Activated T-helper 2 cell treated with anti-CD3 and anti-CD28 coated beads, Interferon-gamma antibody, Interleukin-2, Interleukin-4, amounts not matched to agents 10 μg/mL and 5 μg/mL and 100 μg/mL, durations not matched to agents 14 hours and 24 hours and 36 hours (primary cell): ENCODE data around the gene FAM20C. TPM values are rescaled to one million over a fixed set of nuclear protein-coding genes. Genes with fewer than 3 reads are reported as not detected.
A peak's percentile ranks its signal among the peaks of the same experiment; 100 is the strongest.

Source experiments
- DNase-seq: peaks from one replicate; pipeline ENCODE4 v3.0.0; 2021; ENCODE audit warnings: low spot score
- H3K27ac Mint-ChIP-seq: one replicate; pipeline ENCODE4 v1.8.0; 2021; ENCODE audit warnings: mixed read lengths
- H3K27me3 Mint-ChIP-seq: one replicate; pipeline ENCODE4 v1.8.0; 2021; ENCODE audit warnings: low read depth, mixed read lengths
- H3K36me3 Mint-ChIP-seq: one replicate; pipeline ENCODE4 v1.8.0; 2021; ENCODE audit warnings: low read depth, mixed read lengths
- H3K4me1 Mint-ChIP-seq: one replicate; pipeline ENCODE4 v1.8.0; 2021; ENCODE audit warnings: low read depth, mixed read lengths
- H3K4me3 Mint-ChIP-seq: one replicate; pipeline ENCODE4 v1.8.0; 2021; ENCODE audit warnings: low read depth, mild to moderate bottlenecking, moderate library complexity, mixed read lengths
- H3K9me3 Mint-ChIP-seq: one replicate; pipeline ENCODE4 v1.8.0; 2021; ENCODE audit warnings: mixed read lengths
- intact Hi-C: fragments of 100-400 bp; cut with micrococcal nuclease; formaldehyde crosslinking; loops from one replicate; pipeline ENCODE4 v1.15.1; 2023
- total RNA-seq: library from RNA; stranded (reverse); gene quantifications from 2 replicates; pipeline ENCODE4 v1.2.3, GENCODE V29; 2022

FAM20C gene
- total RNA-seq: 0.74 and 1.3 TPM in 2 replicates

GRCh38 chr7:191981-192649 lies at the start of gene FAM20C:
Gene FAM20C, plus strand, starts transcription at chr7:192571. Its CDS starts 629 bp downstream, at chr7:193200.
- Mint-ChIP-seq H3K9me3 (no peaks in the 10 kb centered on the region), H3K4me1 (peaks cover 2% of the 10 kb centered on the region), H3K4me3 (peak within 1 kb of the TSS; percentile 53), H3K36me3 (no peaks in the 10 kb centered on the region), H3K27me3 (peaks cover 39% of the 10 kb centered on the region), H3K27ac (no peak within 1 kb of the TSS)
- intact Hi-C loops: no loop called here
- peak; percentile 18 for DNase-seq

GRCh38 chr7:143145-143751 lies 49.1 kb upstream of the FAM20C start:
- intact Hi-C loops: no loop called here
- H3K36me3 Mint-ChIP-seq: no peaks in the 10 kb centered on the region
- H3K4me1 Mint-ChIP-seq: peaks cover under 1% of the 10 kb centered on the region
- H3K27me3 Mint-ChIP-seq: peaks cover 4% of the 10 kb centered on the region
- DNase-seq: no peak
- no peak overlapping the region for H3K4me3 Mint-ChIP-seq
- no peak overlapping the region for H3K27ac Mint-ChIP-seq
- H3K9me3 Mint-ChIP-seq: no peaks in the 10 kb centered on the region

GRCh38 chr7:143811-144453 lies 48.4 kb upstream of the FAM20C start:
- Mint-ChIP-seq H3K36me3 (no peaks in the 10 kb centered on the region), H3K4me3 (no peak overlapping the region), H3K4me1 (peaks cover 7% of the 10 kb centered on the region), H3K27ac (no peak overlapping the region), H3K27me3 (no peaks in the 10 kb centered on the region), H3K9me3 (no peaks in the 10 kb centered on the region)
- no peak for DNase-seq
- intact Hi-C loops: no loop called here

- no peak for DNase-seq
- Mint-ChIP-seq H3K36me3 (no peaks in the 10 kb centered on the region), H3K4me1 (peaks cover 8% of the 10 kb centered on the region), H3K27me3 (peaks cover 2% of the 10 kb centered on the region), H3K9me3 (no peaks in the 10 kb centered on the region), H3K27ac (no peak overlapping the region), H3K4me3 (no peak overlapping the region)
- intact Hi-C loops: no loop called here
Observed at GRCh38 chr7:144454-144826, 47.9 kb upstream of the FAM20C start.

- peaks cover 2% of the 10 kb centered on the region for H3K27me3 Mint-ChIP-seq
- peaks cover 15% of the 10 kb centered on the region for H3K4me1 Mint-ChIP-seq
- H3K36me3 Mint-ChIP-seq: no peaks in the 10 kb centered on the region
- DNase-seq: no peak
- intact Hi-C loops: no loop called here
- no peaks in the 10 kb centered on the region for H3K9me3 Mint-ChIP-seq
- no peak overlapping the region for H3K4me3 Mint-ChIP-seq
- no peak overlapping the region for H3K27ac Mint-ChIP-seq
Observed at GRCh38 chr7:145863-146262, 46.5 kb upstream of the FAM20C start.

GRCh38 chr7:148543-148931 lies 43.8 kb upstream of the FAM20C start:
- intact Hi-C loops: no loop called here
- Mint-ChIP-seq H3K4me3 (peak overlapping the region; percentile 90), H3K36me3 (no peaks in the 10 kb centered on the region), H3K27me3 (peaks cover 2% of the 10 kb centered on the region), H3K27ac (peak overlapping the region; percentile 100), H3K4me1 (peaks cover 15% of the 10 kb centered on the region), H3K9me3 (no peaks in the 10 kb centered on the region)
- DNase-seq: no peak

GRCh38 chr7:148932-149790 lies 43.2 kb upstream of the FAM20C start:
- H3K27me3 Mint-ChIP-seq: peaks cover 2% of the 10 kb centered on the region
- intact Hi-C loops: no loop called here

GRCh38 chr7:149791-150636 lies 42.4 kb upstream of the FAM20C start:
- Mint-ChIP-seq H3K27ac (peak overlapping the region; percentile 100), H3K36me3 (no peaks in the 10 kb centered on the region), H3K4me3 (peak overlapping the region; percentile 90), H3K4me1 (peaks cover 15% of the 10 kb centered on the region), H3K9me3 (no peaks in the 10 kb centered on the region), H3K27me3 (peaks cover 2% of the 10 kb centered on the region)
- intact Hi-C loops: no loop called here
- DNase-seq: peak; percentile 12

More at GRCh38 chr7:148932-149790, 43.2 kb upstream of the FAM20C start:
- Mint-ChIP-seq H3K9me3 (no peaks in the 10 kb centered on the region), H3K4me1 (peaks cover 15% of the 10 kb centered on the region), H3K27ac (peak overlapping the region; percentile 100), H3K36me3 (no peaks in the 10 kb centered on the region), H3K4me3 (peak overlapping the region; percentile 90)
- peak; percentile 97 for DNase-seq

GRCh38 chr7:150811-151221 lies 41.6 kb upstream of the FAM20C start:
- Mint-ChIP-seq H3K4me1 (peaks cover 15% of the 10 kb centered on the region), H3K27ac (peak overlapping the region; percentile 100), H3K27me3 (peaks cover 2% of the 10 kb centered on the region), H3K4me3 (peak overlapping the region; percentile 31), H3K36me3 (no peaks in the 10 kb centered on the region), H3K9me3 (no peaks in the 10 kb centered on the region)
- intact Hi-C loops: no loop called here
- no peak for DNase-seq

GRCh38 chr7:151346-152050 lies 40.9 kb upstream of the FAM20C start:
- H3K36me3 Mint-ChIP-seq: no peaks in the 10 kb centered on the region
- H3K4me3 Mint-ChIP-seq: no peak overlapping the region
- no peak overlapping the region for H3K27ac Mint-ChIP-seq
- peaks cover 2% of the 10 kb centered on the region for H3K27me3 Mint-ChIP-seq
- H3K4me1 Mint-ChIP-seq: peaks cover 15% of the 10 kb centered on the region
- no peak for DNase-seq
- no peaks in the 10 kb centered on the region for H3K9me3 Mint-ChIP-seq
- intact Hi-C loops: no loop called here

- no peaks in the 10 kb centered on the region for H3K36me3 Mint-ChIP-seq
- H3K4me1 Mint-ChIP-seq: peaks cover 15% of the 10 kb centered on the region
- peaks cover 2% of the 10 kb centered on the region for H3K27me3 Mint-ChIP-seq
- H3K4me3 Mint-ChIP-seq: no peak overlapping the region
- intact Hi-C loops: no loop called here
- no peak overlapping the region for H3K27ac Mint-ChIP-seq
- no peak for DNase-seq
- H3K9me3 Mint-ChIP-seq: no peaks in the 10 kb centered on the region
Observed at GRCh38 chr7:152702-153391, 39.5 kb upstream of the FAM20C start.
